ENCODE results near the gene PP2D1. TPM values are rescaled to one million over a fixed set of nuclear protein-coding genes. Genes with fewer than 3 reads are reported as not detected.

The PP2D1 gene
- total and polyA plus RNA-seq, 9 of the 15 experiments (the other 6 are each of a cell fraction or from before 2014, with no cell fraction given), result 0.07 to 0.10 TPM; not detected in 7

GRCh38 chr3:19937459-19938294, 74.4 kb downstream of the PP2D1 start (continued):
- TF ChIP-seq NFIX (CRISPR knock-in tag; IDR thresholded peaks at IDR 0.05; ENCODE audit: low read depth) (no peak), RERE (CRISPR knock-in tag; IDR thresholded peaks at IDR 0.05; ENCODE audit: borderline replicate concordance) (no peak), ARNT (IDR thresholded peaks at IDR 0.05) (no peak; a peak in 2 of 4 replicates), ZNF184 (CRISPR knock-in tag; IDR thresholded peaks at IDR 0.05) (no peak), ZNF41 (CRISPR knock-in tag; conservative IDR thresholded peaks at IDR 0.05) (no peak), ZNF695 (CRISPR knock-in tag; IDR thresholded peaks at IDR 0.05) (no peak), CGGBP1 (CRISPR knock-in tag; IDR thresholded peaks at IDR 0.05) (no peak), CBFA2T2 (conservative IDR thresholded peaks at IDR 0.05) (peak; percentile 78), ZNF347 (CRISPR knock-in tag; IDR thresholded peaks at IDR 0.05; ENCODE audit: low read depth) (no peak), KLF6 (CRISPR knock-in tag; IDR thresholded peaks at IDR 0.05; ENCODE audit: borderline replicate concordance) (no peak), KDM1A (IDR thresholded peaks at IDR 0.05) (peak; percentile 90 to 92), E2F5 (CRISPR knock-in tag; IDR thresholded peaks at IDR 0.05) (no peak), ZNF263 (CRISPR knock-in tag; IDR thresholded peaks at IDR 0.05; ENCODE audit: borderline replicate concordance) (no peak), ZSCAN29 (IDR thresholded peaks at IDR 0.05) (no peak), U2AF2 (optimal IDR thresholded peaks at IDR 0.05; ENCODE audit: low read depth, low read length) (no peak), ZNF75A (CRISPR knock-in tag; IDR thresholded peaks at IDR 0.05) (0 out of 2 replicates have a peak, but pooled peaks have one; percentile 37), PCBP1 (IDR thresholded peaks at IDR 0.05; ENCODE audit: low read depth, low read length, poor library complexity, severe bottlenecking) (no peak), CREB3L1 (IDR thresholded peaks at IDR 0.05; ENCODE audit: borderline replicate concordance, low read depth) (no peak)
- TF ChIP-seq, protein P1, sequence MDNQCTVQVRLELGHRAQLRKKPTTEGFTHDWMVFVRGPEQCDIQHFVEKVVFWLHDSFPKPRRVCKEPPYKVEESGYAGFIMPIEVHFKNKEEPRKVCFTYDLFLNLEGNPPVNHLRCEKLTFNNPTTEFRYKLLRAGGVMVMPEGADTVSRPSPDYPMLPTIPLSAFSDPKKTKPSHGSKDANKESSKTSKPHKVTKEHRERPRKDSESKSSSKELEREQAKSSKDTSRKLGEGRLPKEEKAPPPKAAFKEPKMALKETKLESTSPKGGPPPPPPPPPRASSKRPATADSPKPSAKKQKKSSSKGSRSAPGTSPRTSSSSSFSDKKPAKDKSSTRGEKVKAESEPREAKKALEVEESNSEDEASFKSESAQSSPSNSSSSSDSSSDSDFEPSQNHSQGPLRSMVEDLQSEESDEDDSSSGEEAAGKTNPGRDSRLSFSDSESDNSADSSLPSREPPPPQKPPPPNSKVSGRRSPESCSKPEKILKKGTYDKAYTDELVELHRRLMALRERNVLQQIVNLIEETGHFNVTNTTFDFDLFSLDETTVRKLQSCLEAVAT (IDR thresholded peaks at IDR 0.05), result peak in 1 of 2 experiments; percentile 71; a peak in 1 of 4 replicates

All from K562 (cell line).